H1 (cell line): ENCODE measurements around the gene EN2.

Experiments
- EZH2 ChIP-seq: fragments of 200-600 bp; sonication (generic); IDR thresholded peaks from 2 replicates; pipeline ENCODE4 v1.7.1; 2012; ENCODE audit warnings: low read depth, mild to moderate bottlenecking, moderate library complexity, low read length, inconsistent platforms; ENCODE audit not compliant: severe bottlenecking
- HDAC2 ChIP-seq, 2 experiments: fragments of 300-600 bp in 1 of 2; sonication (generic) in 1 of 2; IDR thresholded peaks; 2 replicates each; pipeline ENCODE4 v1.6.1; 2011 to 2012; ENCODE audit warnings: low read depth in 2 of 2, low read length in 2 of 2, mild to moderate bottlenecking in 2 of 2, moderate library complexity in 2 of 2, borderline replicate concordance in 1 of 2, inconsistent platforms in 1 of 2
- HDAC6 ChIP-seq: IDR thresholded peaks from one replicate; pipeline ENCODE4 v1.7.1; 2012; ENCODE audit warnings: low read depth, mild to moderate bottlenecking, inconsistent platforms, low read length, moderate library complexity
- MAFK ChIP-seq: IDR thresholded peaks from 2 replicates; pipeline ENCODE4 v1.6.1; 2012; ENCODE audit warnings: low read depth, mild to moderate bottlenecking, improper control_type of control experiment, low read length
- POLR2A ChIP-seq, 2 experiments: IDR thresholded peaks; 1 replicate in 1 of 2; 2 replicates in 1 of 2; pipeline ENCODE4 v1.6.1; 2011; ENCODE audit warnings: low read depth in 2 of 2, low read length in 2 of 2, mild to moderate bottlenecking in 2 of 2; ENCODE audit errors: control extremely low read depth in 1 of 2
- RAD21 ChIP-seq, 2 experiments: IDR thresholded peaks in 1 of 2; conservative IDR thresholded peaks in 1 of 2; 2 replicates each; pipeline ENCODE4 v1.6.1; 2011; ENCODE audit warnings: low read depth in 2 of 2, low read length in 2 of 2, improper control_type of control experiment in 1 of 2, inconsistent platforms in 1 of 2, mild to moderate bottlenecking in 1 of 2, moderate library complexity in 1 of 2
- SIN3A ChIP-seq, 2 experiments: IDR thresholded peaks in 1 of 2; conservative IDR thresholded peaks in 1 of 2; 2 replicates each; pipeline ENCODE4 v1.6.1; 2011 to 2012; ENCODE audit warnings: low read length in 2 of 2, improper control_type of control experiment in 1 of 2, low read depth in 1 of 2, mild to moderate bottlenecking in 1 of 2
- TCF12 ChIP-seq: IDR thresholded peaks from 2 replicates; pipeline ENCODE4 v1.6.1; 2011; ENCODE audit warnings: low read depth, mild to moderate bottlenecking, low read length
- TF ChIP-seq, protein P1 (sequence below), 3 experiments: IDR thresholded peaks; 1 replicate in 2 of 3; 2 replicates in 1 of 3; pipeline versions ENCODE4 v1.5.1 to v1.6.1; 2011; ENCODE audit warnings: low read length in 3 of 3, mild to moderate bottlenecking in 3 of 3, inconsistent platforms in 2 of 3, low read depth in 1 of 3, moderate library complexity in 1 of 3; ENCODE audit not compliant: insufficient read depth in 1 of 3; ENCODE audit errors: control extremely low read depth in 1 of 3

DNA sequence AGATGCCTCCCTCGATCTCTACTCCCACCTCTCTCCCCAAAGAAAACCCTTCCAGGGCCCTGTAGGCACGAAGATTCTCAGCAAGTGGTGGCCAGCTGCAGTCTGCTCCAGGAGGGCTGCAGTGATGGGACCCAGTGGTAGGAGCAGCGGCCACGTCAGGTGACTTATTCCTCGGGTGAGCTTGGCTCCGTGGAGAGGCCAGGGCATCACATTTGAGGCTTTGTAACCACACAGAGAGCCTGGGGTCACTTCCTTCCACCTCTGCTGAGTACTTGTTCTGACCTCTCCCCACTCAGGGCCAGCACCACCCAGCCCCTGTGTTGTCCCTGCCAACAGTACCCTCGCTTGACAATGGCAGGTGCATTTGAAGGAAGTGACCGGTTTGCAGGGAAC, 17.9 kb upstream of the EN2 start:
- TF ChIP-seq POLR2A (IDR thresholded peaks at IDR 0.05; ENCODE audit: control extremely low read depth in 1 of 2, low read depth in 2 of 2, low read length in 2 of 2) (no peak), SIN3A (conservative IDR thresholded peaks at IDR 0.05 in 1 of 2, IDR thresholded peaks at IDR 0.05 in 1 of 2; ENCODE audit: low read depth in 1 of 2, low read length in 2 of 2) (no peak), MAFK (no peak), HDAC2 (IDR thresholded peaks at IDR 0.05; ENCODE audit: borderline replicate concordance in 1 of 2, low read depth in 2 of 2, low read length in 2 of 2) (no peak), RAD21 (IDR thresholded peaks at IDR 0.05 in 1 of 2, conservative IDR thresholded peaks at IDR 0.05 in 1 of 2; ENCODE audit: low read depth in 2 of 2, low read length in 2 of 2) (no peak), EZH2 (no peak), TCF12 (no peak), HDAC6 (no peak)
- TF ChIP-seq, protein P1, sequence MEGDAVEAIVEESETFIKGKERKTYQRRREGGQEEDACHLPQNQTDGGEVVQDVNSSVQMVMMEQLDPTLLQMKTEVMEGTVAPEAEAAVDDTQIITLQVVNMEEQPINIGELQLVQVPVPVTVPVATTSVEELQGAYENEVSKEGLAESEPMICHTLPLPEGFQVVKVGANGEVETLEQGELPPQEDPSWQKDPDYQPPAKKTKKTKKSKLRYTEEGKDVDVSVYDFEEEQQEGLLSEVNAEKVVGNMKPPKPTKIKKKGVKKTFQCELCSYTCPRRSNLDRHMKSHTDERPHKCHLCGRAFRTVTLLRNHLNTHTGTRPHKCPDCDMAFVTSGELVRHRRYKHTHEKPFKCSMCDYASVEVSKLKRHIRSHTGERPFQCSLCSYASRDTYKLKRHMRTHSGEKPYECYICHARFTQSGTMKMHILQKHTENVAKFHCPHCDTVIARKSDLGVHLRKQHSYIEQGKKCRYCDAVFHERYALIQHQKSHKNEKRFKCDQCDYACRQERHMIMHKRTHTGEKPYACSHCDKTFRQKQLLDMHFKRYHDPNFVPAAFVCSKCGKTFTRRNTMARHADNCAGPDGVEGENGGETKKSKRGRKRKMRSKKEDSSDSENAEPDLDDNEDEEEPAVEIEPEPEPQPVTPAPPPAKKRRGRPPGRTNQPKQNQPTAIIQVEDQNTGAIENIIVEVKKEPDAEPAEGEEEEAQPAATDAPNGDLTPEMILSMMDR (IDR thresholded peaks at IDR 0.05; ENCODE audit: control extremely low read depth in 1 of 3, insufficient read depth in 1 of 3, low read depth in 1 of 3, low read length in 3 of 3) = no peak
